ENCODE results near the gene OCEL1.
A peak's percentile ranks its signal among the peaks of the same experiment; 100 is the strongest.

The OCEL1 gene

GRCh38 chr19:17242431-17243208, 16.6 kb downstream of the OCEL1 start:
- DNase-seq, result no peak

- no peak for DNase-seq
Observed at GRCh38 chr19:17243211-17243829, 17.3 kb downstream of the OCEL1 start.

DNA sequence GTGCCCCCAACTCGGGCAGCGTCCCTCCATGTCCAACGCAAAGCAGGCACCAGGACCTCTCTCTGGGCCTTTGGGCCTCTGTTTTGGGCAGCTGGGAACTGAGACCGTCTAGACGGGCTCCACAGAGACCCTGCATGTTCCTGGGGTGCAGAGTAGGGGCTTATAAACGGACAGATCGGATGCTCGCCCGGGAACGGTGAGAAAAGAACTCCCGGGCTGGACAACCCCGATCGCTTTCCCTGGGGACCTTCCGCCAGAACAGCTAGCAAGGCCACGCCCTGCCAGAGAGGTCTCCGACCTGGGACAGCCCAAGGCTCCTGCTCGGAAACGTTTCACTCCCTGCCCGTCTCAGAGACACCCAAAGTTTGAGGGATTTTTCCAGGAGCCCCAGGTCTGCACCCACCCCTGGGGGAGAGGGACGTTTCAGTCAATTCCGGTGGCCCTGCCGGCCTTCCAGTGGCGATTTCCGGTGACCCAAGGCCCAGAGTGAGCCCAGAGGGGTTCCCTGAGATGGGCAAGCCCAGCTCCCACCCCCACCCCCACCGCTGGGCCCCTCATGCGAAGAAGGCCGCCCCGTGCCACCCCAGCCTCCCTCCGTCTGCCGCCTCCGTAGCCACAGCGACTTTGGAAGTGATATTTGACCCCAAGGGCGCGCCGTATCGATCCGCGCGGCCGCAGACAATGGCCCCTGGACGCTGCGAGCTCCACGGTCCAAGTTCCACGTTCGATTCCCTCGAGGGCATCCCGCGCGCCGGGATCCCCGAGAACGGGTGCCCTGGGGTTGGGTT, 18.0 kb downstream of the OCEL1 start:
- DNase-seq, result no peak

- no peak for DNase-seq
Observed at GRCh38 chr19:17244618-17245534, 18.9 kb downstream of the OCEL1 start.

DNA sequence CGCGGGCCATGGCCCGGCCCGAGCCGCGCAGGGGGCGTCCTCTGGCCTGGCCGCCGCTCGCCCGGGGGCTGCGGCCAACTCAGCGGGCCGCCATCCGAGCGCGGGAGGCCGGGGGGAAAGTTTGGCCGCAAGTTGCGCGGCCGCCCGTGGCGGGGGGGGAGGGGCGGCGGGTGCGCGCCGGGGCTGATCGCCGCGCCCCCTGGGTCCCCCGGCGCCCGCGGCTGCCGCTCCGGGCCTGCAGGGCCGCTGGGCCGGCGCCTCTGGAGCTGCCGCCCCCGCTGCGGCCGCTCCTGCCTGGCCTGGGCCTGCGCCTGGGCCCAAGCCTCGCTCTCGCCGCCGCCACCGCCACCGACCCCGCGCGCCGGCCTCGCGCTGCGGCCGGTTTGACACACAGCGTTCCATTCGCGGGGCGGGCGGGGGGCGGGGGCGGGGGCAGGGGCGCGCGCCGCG, 19.5 kb downstream of the OCEL1 start, which contains the start of gene NR2F6:
Gene NR2F6, minus strand, starts transcription at position 385 of the 450 bp plus-strand sequence. CDS start 699 bp downstream, outside the sequence.
- no peak for DNase-seq

- DNase-seq, result peak; percentile 64
Observed at GRCh38 chr19:17246681-17247425, 20.8 kb downstream of the OCEL1 start.

- no peak for DNase-seq
Observed at GRCh38 chr19:17248011-17248776, 22.2 kb downstream of the OCEL1 start.

DNA sequence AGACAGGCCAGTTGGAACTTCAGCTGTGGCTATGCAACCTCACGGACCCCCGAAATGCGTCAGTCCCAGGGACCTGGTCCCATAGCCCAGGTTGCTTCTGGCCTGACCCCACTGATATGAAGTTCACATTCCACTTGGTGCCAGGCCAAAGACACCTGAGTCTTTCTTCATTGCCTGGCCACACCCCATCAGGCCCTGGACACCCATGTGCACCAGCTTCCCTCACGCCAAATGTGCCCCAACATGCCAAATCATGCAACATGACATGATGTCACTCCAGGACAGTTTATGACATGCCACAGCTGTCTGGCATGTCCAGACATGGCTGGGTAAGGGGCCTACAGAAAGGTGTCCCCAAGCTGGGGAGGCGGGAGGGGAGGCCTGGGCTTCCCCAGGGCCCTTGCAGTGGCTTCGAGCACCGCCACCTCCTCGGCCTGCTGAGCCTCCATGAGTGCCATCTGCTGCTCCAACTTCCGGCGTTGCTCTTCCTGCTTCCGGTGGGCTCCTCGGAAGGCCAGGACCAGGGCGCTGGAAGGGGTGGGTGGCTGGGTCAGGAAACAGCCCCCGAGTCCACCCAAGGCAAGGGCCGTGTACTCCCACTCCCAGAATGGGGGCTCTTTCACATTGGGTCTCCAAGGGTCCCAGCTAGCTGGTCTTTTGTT, 24.0 kb downstream of the OCEL1 start:
- no peak for DNase-seq

GRCh38 chr19:17254636-17255035, 28.6 kb downstream of the OCEL1 start:
- DNase-seq, result no peak

DNA sequence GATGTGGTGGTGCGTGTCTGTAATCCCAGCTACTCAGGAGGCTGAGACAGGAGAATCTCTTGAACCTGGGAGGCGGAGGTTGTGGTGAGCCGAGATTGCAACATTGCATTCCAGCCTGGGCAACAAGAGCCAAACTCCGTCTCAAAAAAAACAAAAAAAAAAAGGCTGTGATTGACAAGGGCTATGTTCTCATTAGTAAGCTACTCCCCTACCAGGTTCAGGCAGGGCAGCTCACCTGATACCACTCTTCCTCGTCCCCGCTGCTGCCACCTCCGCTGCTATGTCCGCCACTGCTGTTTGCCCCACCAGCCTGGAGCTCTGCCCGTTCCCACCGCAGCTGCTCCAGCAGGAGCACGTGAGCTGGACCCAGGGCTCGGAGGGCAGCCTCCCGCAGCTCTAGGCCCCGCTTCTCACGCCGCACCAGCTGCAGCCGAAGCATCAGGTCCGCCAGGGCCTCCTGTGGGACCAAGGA, 29.2 kb downstream of the OCEL1 start:
- DNase-seq, result peak; percentile 38

DNA sequence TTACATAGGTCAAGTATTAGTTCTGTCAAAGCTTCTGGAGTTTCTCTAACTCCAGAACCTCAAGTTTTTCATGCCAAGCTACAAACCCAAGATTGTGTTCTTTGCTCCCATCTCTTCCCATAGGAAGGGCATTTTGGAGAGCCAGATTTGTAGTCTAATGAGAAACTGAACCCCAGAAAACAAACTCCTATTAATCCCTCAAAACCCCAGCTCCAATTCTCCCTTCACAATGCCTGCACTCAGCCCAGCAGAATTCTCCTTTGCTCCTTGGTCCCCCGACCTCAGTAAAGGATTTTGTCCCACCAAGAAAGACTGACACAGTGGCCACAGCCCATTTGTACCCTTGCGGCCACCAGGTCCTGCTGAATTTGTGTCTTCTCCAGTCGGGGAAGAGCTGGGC, 30.1 kb downstream of the OCEL1 start:
- no peak for DNase-seq

- no peak for DNase-seq
Observed at GRCh38 chr19:17259118-17259780, 33.2 kb downstream of the OCEL1 start.

- DNase-seq, result no peak
Observed at GRCh38 chr19:17259934-17260333, 33.9 kb downstream of the OCEL1 start.

DNA sequence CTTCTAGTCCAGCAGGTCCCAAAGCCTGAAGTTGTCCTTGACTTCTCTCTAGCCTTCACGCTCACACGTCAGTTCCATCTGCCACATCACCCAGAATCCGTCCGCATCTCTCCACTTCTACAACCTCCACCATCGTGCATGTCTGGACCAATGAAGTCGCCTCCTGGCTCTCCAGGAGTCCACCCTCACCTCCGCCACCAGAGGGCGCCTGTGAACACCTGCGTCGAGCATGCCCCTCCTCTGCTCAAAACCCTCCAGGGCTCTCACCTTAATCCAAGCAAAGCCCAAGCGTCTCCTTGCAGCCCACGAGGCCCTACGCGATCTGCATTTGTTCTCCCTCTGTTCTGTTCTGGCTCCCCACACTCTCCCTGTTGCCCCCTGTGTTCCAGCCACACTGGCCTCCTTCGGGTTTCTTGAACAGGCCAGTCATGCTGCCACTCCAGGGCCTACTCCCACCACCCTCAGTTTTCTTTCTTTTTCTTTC, 34.9 kb downstream of the OCEL1 start:
- peak; percentile 55 for DNase-seq

GRCh38 chr19:17262557-17262956, 36.5 kb downstream of the OCEL1 start:
- DNase-seq, result no peak

DNA sequence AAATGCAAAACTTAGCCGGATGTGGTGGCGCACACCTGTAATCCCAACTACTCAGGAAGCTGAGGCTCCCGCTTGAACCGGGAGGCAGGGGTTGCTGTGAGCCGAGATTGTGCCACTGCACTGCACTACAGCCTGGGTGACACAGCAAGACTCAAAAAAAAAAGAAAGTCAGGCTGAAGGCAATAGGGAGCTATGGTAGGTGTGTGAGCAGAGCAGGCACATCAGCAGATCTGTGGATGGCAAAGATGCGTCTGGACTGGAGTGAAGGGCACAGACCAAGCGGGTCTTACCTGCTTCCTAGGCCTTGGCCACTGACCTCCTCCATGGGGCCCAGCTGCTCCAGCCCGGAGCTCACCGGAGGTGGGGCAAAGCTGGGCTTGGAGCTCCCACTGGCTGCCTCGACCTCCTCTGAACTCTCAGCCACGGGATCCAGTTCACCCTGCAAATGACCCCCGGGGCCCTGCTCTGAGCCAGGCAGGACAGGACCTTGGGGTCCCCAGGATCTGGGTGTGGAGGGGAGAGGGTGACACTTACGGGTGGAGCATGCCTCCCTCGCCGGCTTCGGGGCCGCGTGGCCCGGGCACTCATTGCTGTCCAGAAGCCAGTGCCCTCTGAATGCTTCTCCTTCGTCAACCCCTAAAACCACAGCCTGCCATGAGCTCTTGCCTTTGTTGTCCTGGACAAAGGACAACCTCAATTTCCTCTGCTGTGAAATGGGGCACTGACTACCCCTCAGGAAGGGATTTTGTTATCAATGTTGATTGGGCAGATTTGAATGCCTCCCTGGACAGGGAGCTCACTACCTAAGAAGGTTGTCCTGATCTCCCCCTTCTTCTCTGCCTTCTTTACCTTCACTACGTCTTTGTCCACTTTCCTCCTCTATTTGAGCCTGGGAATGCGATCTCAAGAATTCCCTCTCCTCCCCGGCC, 38.0 kb downstream of the OCEL1 start:
- DNase-seq, result no peak

DNA sequence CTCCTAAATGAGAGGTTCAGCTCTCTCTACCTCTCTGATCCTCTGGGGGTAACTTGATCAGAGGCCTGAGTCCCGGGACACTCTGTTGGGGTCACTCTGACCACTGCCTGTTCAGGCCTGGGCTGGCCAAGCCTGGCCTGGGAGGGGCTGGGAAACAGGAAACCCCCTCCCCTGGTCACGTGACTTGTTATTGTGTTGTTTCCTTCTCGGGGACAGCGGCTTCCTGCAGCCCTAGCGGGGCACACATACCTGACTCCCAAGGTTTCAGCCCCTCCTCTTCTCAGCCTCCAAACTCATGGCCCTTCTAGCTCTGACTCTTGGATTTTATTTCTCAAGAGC, 38.6 kb downstream of the OCEL1 start, which contains the start of gene USHBP1:
Gene USHBP1, minus strand, starts transcription at position 105 of the 339 bp plus-strand sequence. CDS start 446 bp downstream, outside the sequence.
- DNase-seq, result no peak

DNA sequence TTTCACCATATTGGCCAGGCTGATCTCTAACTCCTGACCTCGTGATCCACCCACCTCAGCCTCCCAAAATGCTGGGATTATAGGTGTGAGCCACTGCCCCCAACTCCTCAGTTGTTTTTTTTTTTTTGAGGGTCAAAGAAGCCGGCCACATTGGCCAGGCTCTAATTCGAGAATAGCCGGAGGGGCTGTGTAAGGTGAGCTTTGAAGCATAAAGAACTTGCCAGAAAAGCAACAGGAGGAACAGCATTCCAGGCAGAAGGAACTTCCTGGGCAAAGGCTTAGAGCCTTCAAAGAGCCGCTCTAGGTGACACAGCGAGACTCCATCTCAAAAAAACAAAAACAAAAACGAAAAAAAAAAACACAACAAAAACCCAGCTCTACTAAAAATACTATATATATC, 40.0 kb downstream of the OCEL1 start:
- no peak for DNase-seq

Measured in NCI-H1092 treated with DMSO at 0.1 percent for 48 hours (cell line).